HG02852 (cell line): ENCODE measurements around the gene TP53BP1.

Experiments
- ATAC-seq: cut with Tn5 transposase; IDR thresholded peaks from one replicate; pipeline ENCODE4 v1.9.1; 2021; ENCODE audit warnings: mild to moderate bottlenecking, moderate library complexity; ENCODE audit not compliant: unreplicated experiment

TP53BP1 gene

DNA sequence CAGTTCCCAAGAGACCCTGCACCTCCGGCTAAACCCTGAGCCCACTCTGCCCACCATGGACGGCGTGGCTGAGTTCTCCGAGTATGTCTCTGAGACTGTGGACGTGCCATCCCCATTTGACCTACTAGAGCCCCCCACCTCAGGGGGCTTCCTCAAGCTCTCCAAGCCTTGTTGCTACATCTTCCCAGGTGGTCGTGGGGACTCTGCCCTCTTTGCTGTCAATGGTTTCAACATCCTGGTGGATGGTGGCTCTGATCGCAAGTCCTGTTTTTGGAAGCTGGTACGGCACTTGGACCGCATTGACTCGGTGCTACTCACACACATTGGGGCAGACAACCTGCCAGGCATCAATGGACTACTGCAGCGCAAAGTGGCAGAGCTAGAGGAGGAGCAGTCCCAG, 28.5 kb upstream of the TP53BP1 start:
- no peak for ATAC-seq

DNA sequence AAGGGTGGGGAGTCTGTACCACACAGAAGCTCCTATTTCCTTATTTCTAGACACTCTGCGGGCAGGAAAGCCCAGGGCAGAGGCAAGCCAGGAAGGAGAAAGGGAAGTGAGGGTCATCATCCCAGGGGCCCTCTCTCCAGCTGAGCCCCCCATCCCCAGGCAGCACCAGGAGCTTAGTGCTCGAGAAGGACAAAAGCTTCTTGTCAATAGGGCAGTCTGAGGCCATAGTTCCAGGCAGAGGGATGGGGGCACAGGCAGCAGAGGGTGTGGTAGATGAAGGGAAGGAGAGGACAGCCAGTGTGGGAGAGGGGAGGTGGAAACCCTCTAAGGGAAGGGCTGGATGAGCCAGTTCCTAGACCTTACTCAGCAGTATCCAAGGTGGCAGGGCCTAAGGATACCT, 27.2 kb upstream of the TP53BP1 start:
- no peak for ATAC-seq

DNA sequence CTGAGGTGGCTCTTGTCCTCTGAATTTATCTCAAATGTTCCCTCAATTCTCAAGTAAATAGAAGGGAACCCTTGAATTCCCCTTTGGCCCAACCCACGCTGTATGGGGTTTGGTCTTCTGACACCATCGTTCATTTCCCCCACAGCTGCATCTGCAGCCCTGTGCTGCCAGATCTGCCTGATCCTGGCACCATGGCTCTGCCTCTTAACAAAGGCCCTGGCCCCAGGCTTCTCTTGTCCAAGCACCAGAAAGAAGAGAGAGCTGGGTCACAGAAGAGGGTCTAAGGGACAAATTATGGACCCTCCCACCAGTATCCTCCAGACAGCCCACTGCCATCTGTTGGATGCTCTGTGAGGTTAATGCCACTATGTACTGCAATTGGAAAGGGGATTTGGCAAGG, 26.2 kb upstream of the TP53BP1 start:
- ATAC-seq = no peak

DNA sequence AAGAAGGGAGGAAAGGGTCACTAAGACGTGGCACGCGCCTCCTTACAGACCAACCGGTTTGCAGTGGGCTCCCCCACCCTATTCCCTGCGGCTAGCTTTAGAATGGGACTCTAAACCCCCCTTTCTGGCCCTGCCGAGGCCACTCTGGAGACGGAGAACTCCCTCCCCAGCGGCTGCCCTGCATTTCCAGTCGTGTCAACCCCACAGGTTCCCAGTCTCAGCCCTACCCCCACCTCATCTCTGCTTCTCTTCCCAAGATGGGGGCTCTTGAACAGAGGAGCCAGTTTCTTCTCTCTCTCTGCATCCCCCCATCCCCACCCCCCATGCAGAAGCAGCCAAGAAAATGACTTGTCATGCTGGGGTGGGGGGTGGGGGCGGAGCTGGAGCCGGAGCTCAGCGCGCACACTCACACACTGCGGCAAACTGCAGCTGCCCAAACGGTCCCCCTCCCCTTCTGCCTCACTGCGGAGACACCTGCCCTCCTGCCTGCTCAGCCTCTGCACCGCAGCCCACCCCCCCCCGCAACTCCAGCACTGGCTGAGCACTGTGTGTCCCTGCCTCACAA, 25.3 kb upstream of the TP53BP1 start:
- no peak for ATAC-seq

DNA sequence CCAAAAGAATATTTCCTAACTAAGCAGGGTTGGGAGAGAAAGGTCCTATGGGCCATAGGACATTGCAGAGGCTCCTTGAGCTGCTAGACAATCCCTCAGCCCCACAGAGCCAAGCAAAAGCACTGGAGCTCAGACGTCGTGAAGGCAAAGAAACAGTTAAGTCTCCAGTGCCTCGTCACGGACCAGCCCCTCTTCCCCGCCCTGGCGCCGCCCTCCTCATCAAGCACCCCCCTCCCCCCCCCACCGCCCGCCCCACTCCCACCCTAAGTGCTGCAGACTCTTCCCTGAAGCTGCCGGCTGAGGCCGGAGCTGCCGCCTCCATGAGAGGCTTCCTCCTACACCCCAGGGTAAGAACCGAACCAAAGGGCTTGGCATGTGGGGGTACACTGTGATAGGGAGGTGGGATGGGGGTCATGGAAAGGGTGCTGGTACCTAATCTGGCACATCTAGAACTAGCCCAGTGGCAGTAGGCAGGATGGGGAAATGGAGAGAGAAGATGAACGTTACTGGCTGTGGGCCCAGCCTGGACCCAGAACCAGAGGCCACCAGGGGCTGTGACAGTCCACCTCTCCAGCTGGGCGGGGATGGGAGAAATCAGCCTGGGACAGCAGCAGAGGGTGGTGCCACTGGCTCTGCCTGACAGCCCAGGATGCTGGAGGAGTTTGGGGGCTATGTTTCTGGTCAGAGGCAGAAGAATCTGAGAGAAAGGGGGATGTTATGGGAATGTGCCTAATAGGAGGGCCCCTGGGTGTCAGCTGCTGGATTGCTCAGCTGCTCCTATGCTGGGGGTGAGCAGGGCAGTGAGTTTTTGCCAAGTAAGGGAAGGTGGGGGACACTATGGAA, 24.6 kb upstream of the TP53BP1 start, which contains the start of gene MAP1A:
MAP1A (plus strand) TSS at position 255 of the 843 bp plus-strand sequence. CDS start 3,866 bp downstream, outside the sequence.
- ATAC-seq = no peak

DNA sequence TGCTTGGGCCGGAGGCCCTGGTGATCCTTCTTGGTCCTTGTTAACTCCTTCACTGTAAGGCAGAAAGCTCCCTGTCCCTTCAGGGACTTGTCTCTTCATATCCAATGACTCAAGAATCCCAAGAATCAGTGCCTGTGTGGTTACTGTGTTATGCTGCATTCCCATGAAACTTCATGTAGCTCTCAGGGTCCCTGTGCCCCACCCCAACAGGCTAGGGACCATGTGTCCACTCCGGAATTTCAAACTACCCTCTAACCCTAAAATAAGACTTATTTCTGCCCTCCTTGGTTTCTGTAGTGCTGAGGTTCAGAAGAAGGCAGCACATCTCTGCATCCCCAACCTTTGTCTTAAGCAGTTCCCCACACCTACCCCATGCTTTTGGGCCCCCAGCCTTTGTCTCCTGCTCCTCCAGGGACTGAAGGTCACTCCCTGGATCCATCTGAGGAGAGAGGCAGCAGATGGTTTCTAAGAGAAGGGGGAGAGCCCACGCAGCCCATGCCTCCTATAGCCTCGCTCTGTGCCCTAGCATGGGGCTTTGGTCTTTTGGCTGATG, 23.9 kb upstream of the TP53BP1 start:
- ATAC-seq = no peak

DNA sequence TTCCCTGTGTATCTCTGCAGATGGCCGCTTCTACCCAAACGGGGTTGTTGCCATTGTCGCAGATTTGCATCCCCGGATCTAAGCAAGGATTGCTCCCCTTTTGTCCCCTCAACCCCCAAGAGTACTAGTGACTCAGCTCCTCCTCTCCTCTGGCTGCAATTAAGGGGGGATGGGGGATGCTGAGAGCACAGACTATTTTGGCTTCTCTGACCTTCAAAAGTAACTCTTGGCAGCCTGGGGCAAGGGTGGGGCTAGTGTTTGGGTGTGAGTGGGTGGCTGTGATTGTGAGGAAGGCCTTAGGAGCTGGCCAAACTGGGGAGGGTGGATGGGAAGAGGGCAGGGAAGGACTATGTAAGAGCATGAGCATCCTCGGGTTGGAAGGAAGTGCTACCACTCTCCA, 23.2 kb upstream of the TP53BP1 start:
- no peak for ATAC-seq

DNA sequence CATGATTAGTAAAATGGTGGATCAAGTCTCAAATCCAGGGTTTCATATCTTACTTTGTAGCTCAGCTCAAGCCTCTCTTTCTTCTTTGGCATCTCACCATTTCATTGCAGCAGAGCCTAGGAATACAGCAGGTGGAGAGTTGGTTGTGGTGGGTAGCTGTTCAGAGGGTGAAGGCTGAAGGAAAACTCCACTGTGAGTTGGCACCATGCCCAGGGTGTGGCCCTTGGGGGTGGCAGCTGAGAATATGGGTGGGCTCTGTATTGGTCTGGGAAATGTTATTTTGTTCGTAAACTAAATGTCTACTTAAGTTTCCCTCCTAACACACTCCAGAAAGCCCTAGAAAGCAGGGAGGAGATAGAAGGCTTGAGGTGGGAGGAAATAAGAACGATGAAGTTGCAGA, 22.8 kb upstream of the TP53BP1 start:
- ATAC-seq = no peak

DNA sequence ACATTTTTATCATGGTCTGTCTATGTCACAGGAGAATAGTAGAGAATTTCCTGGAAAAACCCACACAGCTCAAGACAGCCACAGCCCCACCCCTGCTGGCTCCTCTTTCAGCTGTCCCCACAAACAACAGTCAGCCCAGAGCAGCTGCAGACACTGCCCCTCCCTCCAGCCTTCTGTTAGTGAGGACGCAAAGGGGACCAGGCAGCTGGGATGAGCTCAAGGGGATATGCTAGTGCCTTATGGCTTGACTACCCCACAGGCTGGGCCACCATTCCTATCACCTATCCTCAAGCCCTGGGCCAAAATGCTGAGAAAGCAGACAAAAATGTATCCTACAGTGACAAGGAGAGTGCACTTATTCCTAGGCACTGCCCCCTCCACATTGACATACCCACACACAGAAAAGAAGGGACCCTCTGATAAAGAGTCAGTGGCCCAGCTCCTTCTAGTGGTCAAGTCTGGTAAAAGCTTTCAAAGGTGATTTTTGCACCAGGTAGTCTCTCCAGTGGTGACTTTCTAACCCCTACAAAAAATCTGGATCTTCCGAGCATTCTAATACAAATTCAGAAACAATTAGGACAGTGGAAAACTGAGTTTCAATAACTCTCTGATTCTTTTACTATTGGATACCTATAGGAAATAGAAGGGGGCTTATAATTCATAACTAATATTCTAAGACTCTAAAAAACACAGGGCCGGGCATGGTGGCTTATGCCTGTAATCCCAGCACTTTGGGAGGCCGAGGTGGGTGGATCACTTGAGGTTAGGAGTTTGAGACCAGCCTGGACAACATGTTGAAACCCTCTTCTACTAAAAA, 21.5 kb upstream of the TP53BP1 start:
- no peak for ATAC-seq

DNA sequence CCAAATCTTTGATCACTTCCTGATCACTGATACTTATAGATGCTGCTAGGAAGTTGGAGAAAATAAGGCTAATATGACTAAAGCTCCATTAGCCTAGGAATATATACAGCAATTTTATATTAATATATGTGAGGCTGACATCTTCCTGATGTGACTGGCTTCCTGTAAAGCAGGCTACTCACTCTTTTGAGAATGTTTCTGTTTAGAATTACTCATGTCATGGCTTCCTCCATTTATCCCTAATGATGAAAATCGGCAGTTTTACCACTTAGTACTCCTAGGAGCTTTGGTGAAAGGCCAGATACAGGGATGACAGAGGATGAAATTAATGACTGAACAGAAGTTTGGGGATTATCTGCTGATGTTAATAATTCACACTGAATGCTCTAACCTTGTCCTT, 20.6 kb upstream of the TP53BP1 start:
- no peak for ATAC-seq

DNA sequence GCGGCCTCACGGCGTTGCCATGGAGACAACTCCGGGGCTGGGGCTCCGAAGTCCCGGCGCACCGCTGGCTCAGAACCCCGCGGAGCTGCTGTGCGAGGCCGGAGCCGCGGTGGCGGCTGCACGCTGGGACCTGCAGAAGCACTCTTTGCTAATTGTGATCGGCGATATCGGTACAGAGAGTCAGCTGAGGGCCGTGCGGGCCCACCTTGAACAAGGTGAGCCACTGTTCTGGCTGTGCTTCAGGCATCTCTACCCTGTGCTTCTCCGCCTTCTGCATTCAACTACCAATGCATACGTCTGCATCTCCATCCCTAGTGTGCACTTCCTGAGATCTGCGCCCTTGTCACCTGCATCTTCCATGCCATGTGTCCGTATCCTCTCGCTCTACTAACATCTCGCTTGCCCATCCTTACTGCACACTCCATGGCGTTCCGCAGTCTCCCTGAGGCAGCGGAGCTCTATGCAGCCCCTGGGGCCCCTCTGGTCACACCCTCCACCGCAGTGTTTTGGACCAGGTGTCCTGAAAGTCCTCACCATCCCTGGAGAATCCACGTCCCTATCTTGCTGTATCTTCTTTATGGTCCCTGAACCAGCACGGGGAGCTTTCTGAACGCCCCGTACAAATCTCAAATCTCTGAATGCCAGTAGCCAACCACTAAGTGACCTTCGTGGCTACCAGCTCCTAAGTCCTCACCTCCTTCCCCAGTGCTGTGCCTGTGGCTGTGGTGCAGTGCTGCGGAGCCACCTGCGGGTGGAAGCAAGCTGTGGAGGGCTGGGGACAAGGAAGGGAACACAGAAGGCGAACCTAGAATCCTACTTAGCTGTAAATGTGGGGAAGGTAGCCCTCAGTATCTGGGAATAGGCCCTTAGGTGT, 18.3 kb upstream of the TP53BP1 start:
- no peak for ATAC-seq

DNA sequence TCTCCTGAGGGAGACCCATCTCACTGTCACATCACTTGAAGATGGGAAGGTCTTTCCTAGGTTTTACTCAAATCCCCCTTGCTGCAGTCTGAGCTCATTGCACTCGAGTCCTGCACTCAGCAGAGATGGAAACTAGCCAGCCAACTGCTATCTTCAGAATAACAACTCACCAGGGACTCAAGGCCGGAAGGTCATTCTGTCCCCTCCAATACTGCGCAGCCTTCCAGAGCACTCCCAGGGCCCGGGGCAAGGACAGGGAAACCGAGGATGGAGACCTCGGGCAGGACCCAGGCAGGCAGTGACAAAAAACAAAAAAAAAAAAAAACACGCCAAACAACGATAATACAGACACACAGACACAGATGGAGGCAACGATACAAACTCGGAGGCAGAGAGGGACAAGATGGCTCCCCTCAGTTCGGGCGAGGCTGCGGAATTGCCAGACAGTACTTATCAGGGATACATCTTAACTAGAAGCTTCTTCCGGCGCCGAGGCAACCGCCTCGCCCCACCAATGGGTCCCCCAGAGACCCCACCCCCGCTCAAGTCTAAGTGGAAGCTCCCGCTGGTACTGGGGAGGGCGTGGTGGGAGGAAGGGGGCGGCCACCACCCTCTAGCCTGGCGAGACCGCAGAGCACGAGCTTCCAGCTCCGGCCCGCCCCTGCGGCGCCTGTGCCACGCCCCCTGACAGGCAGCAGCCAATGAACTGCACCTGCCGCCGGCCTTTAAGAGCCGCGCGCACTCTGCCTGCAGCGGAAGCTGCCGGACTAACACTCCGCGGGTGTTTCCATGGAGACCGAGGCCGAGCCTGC, 17.4 kb upstream of the TP53BP1 start:
- peak; percentile 96 for ATAC-seq

DNA sequence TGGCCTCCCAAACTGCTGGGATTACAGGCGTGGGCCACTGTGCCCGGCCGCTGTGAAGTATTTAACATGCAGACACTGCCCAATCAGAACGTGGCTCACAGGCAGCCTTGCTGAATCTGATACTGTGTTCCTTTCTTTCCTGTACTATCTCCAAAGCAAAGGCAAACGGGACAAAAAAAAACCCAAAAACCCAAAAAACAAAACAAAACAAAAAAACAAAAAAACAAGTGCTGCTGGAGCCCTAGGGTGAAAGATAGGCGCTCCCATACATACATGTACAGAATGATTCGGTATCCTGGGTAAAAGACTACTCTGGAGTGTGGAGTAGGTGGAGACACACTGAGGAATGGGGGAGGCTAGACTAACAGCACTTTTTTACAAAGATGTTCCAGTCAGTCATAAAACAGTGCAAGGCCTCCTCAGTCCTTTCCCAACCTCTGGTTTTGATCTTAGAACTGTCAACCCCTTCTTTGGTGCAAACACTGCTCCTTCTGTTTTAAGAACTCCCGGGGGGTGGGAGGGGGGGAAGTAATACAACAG, 16.8 kb upstream of the TP53BP1 start:
- ATAC-seq = no peak

DNA sequence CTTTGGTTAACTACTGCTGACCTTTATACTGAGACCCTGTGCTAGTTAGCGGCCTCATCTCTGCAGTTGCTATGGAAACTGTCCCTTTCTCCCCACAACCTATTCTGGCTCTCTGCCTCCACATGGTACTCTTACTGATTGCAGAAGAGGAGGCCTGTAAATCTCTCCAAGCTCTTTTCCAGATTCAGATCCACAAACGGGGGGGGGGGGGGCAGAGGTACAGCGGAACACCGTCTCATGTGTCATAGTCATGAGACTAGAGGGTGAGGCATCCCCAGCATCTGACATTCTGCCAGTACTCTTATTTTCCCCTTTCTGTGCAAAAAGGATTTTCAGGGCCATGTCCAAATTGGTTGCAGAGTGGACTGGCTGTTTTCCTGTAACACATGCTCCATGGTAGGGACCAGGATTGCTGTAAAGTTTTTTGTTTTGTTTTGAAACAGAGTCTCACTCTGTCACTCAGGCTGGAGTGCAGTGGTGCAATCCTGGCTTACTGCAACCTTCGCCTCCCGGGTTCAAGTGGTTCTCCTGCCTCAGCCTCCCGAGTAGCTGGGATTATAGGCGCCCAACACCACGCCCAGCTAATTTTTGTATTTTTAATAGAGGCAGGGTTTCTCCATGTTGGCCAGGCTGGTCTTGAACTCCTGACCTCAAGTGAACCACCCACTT, 16.2 kb upstream of the TP53BP1 start:
- no peak for ATAC-seq

DNA sequence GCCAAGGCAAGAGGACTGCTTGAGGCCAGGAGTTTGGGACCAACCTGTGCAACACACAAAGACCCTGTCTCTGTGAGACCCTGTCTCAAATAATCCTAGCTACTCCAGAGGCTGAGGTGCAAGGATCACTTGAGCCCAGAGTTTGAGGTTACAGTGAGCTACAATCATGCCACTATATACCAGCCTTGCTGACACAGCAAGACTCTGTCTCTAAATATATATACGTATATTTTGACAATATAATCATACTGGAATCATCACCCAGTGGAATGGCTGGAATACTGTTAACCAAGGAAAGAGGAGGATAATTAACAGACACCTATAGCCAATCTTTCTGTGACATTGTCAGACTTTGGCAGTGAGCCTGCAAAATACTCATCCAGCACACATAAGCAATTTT, 15.5 kb upstream of the TP53BP1 start:
- ATAC-seq = no peak

DNA sequence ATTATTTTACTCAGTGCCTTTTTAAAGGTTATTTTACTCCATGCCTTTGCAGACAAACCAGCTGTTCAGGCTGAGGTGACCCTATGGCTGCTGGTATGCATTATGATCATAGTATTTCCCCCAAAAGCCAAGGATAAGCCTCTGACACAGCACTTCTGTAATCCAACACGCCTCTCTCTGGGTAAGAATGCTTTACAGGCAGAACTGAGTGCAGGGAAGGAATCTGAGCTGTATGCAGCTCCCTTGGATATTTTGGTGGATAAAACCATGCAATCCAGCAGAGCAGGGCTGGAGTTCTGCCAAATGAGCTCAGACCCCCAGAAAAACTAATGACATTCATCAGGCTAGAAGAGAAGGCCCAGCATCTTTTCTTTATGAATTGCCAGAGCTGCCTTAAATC, 12.8 kb upstream of the TP53BP1 start:
- no peak for ATAC-seq

DNA sequence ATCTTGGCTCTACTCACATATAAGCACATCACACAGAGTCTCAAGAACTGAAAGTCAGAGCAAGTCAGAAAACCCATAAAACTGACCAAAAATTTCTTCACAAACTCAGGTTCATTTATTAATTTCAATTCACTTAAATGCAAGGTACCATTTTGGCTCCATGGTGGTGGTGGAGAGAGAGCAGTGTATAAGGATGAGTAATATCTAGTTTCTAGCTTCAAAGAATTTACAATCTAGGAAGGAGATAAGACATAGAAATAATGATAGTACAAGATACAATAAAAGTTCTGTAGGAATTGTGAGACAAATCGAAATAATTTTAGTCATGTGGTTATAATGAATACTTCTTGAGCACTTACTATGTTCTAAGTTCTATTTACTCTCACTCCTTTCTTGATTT, 6.7 kb upstream of the TP53BP1 start:
- ATAC-seq = no peak

DNA sequence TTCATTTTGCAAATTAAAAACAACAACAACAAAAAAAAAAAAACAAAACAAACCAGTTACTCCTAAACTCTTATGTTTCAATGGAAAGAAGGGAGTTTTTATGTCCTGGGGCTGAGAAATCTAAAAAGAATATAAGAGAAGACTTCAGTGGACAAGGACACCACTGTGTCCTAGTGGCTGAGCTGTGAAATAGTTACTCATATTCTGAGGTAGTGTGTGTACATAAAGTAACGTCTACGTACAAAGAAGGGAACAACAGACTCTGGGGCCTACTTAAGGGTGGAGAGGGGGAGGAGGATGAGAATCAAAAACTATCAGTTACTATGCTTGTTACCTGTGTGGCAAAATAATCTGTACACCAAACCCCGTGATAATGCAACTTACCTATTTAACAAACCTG, 6.0 kb upstream of the TP53BP1 start:
- no peak for ATAC-seq
